CD4-positive, alpha-beta T cell treated with Interleukin-2 at 100 ng/mL for 4 hours (primary cell): Measurements from ENCODE around the gene LPAR3.

Source experiments
- DNase-seq: peaks from one replicate; pipeline ENCODE4 v3.0.0-alpha.2; 2020; ENCODE audit warnings: low spot score

The LPAR3 gene

DNA sequence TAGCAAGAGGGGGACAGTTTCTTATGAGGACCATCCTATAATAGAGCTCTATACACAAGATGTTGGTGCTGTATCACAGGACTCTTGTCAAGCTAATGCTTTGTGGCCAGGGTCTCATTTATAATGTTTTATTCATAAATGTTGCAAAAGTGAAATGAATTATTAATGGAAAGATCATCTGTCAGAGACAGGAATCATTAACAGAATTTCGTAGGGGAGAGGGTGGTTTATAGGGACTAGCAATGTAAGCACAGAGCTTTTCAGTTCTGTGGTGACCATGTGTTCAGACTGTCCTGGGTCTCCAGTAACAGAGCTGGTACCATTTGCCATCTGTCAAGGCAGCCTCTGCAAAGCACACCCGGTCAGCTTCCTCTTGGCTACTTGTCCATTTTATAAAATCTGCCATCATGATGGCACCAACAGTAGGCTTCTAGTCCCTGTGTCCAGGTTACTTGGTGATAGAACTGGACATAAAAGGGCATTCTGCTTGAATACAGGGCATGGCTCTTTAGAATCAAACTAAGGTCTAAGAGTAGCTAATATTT lies 36.2 kb downstream of the LPAR3 start:
- no peak for DNase-seq

DNA sequence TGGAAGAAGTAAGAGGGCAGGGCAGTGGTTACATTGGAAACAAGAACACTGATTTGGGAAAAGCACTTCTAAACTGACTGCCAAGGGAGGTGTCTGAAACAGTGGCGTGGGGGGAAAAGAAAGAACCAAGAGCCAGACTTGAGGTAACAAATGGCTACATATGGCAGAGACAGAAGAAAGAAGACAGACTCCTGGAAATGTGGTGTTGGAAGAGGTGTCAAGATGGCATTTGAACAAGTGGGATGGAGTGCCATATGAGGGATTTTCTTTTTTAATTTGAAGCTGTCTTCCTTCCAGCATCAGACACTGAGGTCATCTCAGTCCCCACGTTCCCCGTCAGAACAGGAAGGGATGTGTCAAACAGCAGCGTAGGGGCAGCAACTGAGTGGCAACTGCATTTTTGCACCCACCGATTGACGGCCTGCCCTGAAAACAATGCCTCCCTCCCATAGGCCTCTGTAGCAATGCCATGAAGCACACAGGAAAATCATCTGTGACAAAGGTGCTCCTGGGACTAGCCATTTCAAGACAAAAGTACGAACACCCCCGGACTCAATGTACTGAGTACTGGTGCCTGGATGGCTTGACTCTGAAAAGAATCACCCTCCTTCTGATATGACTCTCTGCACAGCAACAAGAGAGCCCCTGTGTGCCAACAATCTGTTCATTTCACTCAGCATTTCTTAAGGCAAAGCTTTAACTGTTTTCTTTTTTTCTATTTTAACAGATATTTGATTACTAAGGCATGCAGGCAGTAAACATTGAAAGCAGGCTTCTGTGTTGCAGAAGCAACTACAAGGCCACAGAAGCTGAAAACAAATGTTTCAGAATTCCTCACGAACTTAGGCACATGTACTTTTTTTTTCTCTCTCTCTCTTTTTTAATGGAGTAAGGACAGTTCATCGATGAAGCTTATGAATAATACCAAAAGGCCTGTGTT lies 37.0 kb downstream of the LPAR3 start:
- DNase-seq: no peak

DNA sequence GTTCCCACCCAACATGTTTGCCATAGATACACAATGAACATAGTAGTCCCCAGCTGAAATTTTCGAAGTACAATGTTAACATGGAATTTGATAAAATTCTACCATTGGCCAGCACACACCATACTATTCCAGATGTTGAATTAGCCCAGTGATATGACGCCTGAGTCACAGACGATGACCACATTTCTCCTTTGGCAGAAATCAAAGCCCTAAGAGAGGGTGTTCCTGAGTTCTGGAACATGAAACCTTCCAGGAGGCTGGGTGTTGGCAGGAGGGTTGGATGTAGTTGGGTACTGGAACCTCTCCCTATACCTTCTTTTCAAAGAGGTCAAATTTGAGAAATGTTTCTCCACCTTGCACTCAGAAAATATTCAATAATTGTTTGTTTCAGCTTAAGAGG lies 37.8 kb downstream of the LPAR3 start:
- DNase-seq: no peak

DNA sequence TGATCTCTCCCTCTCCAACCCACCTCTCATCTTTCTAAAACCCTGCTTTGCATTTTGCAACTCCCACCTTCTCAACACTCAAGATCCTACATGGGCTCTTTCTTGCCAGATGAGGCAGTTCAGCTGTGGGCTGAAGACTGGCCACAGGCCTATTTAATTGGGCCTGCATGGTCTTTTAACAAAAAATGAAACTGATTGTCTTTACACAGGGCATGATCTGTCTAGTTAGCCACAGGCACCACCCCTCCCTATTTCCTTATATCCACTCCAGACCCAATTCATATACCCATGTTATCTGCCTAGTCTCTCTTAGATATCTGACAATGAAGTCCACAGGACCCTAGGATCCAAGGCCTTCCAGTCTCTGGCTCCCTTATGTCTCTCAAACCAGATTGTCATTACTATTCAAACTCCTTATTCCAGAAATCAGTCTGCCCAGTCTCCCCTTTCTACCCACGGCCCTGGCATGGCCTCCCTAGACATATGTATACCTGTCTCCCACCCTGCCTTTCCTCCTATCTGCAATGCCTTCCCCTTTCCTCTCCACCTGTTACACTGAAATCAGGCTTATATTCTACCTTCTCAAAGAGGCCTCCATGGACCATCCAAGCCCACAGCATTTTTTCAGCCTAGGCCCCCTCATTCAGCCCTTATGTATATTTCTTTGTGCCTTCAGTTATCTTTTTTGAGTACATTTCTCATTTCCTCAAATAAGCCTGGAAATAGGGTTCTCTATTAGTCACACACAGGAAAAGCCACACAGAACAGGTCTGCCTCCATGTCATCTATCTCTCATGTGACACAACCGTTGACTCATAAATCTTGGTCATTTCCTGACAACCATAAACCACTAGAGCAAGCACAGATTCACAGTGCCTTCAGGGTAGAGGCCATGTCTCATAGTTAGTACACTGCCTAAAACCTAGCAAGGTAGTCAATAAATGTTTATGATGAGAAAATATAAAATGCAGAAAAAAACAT lies 39.0 kb downstream of the LPAR3 start:
- peak; percentile 84 for DNase-seq

DNA sequence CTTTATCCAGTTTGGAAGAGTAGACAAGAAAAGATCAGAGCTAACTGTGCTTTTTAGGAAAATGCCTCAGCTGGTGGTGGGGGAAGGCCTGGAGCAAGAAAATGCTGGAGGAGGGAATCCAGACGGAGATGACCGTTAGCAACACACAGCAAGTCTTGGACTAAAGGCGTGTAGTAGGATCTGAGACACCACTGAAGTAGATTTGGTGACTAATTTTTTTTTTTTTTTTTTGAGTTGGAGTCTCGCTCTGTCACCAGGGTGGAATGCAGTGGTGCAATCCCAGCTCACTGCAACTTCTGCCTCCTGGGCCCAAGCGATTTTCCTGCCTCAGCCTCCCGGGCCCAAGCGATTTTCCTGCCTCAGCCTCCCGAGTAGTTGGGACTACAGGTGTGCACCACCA lies 41.2 kb downstream of the LPAR3 start:
- DNase-seq: no peak

DNA sequence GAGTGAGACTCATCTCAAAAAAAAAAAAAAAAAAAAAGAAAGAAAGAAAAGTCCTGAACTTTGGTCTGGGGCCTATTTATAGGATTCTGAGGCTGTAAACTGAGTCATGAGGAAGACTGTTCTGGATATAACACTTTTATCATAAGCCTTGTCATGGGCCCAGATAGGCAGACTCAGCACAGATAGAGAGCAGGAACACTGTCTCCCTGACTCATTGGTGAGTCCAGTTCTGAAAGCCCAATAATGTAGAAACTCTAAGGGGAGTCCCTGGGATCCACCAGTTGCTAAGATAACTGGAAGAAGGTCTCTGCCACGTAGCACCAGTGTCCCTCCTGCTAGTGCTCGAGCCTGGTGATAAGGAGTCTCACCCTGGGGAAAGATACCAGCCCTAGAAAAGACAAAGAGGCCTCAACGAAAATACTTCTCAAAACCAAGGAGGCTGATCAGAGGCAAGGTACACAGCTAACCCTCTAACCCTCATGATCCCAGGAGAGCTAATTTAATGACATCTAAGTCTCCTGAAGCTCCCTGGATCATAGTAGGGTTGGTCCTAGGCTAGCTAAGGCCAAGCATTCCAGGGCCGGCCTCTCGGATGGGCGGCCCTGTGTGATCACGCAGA lies 43.5 kb downstream of the LPAR3 start:
- DNase-seq: no peak

DNA sequence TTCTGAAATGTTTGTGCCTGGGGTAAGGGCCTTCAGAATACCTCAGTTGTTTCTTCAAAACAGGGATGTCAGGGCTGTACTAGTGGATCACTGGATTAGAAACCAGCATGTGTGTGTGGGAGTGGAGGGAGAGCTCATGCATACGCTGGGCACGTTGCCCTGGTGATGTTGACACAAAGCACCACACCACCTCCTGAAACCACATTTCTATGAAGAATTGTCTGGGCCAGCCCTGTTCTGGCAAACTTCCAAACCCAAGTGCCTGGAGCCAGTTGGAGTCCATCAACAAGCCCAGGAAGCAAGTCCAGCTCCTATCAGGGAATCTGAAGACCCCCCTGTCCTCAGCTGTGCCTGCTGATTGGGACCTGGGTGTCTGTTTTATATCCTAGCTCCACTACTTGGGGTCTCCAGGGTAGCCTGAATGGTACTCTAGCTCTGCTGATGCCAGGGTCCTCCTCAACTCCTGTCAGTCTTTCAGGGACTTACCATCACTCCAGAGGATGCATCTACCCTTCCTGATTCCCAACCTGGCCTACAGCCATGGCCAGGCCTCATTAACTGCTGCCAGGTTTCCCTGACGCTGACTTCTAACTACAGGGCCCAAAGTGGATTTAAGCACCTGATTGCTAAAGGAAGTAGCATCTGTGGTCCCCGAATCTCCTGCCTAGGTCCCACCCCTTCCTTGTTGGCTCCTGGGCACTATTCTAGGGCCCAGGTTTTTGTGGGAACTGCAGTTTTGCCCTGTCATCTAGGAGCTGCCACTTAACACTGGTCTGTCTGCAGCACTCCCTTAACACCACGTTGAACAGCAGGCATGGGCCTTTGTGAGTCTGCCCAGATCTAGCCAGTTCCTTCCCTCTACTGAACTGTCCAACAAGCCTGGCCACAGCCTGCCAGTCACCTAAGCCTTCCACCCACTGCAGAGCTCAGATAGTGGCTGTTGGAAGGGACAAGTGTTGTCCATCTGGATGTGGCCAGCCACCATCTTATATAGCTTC lies 45.5 kb downstream of the LPAR3 start:
- DNase-seq: peak; percentile 63

DNA sequence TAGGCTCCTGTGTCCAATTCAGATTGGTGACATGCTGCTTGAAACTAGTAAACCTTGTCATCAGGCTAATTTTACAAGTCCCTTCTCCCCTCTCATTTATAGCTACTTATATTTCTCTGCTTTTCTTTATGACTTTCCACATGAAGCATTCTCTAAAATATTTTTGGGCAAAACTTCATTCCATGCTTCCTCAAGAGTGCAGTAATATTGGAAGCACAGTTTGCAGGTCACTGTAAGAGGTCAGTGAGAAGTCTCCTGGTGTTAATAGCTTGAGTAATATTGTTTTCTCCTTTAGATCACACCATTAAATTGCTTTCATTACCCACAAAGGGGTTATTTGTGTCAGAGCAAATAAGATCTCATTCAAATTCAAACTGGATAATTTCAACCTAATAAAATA lies 46.6 kb downstream of the LPAR3 start:
- DNase-seq: no peak

DNA sequence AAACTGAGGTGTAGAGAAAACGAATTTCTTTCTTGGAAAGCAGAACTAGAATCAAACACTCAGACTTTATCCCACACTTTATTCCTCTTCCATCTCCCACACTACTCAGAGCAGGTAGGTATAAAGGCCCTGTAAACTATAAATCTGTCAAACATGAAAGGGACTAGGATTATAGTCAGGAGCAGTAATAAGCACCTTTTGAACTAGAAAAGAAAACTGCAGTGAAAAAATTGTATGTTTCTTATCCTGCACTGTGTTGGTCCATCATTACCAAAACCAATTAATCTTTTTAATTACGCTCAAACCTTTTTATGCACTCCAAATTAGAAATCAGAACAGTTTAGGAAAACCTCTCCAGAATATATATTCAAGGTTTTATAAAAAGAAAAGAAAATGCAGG lies 47.6 kb downstream of the LPAR3 start:
- no peak for DNase-seq

DNA sequence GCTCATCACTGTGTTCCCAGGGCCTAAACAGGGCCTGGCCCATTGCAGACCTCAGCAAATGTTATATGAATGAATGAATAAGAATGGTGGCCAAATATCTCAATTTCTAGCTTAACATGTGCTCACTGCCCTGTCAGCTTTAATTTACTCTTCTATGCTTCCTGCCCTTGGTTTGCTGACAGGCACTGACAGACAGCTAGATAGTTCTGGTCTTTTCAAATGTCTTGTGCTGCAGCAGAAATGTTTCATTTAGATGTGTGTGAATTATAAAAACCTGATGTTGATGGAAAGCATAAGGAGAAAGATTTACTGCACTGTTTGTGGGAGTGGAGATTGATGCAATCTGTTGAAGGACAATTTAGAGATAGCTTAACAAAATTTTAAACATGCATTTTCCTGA lies 48.9 kb downstream of the LPAR3 start:
- no peak for DNase-seq

DNA sequence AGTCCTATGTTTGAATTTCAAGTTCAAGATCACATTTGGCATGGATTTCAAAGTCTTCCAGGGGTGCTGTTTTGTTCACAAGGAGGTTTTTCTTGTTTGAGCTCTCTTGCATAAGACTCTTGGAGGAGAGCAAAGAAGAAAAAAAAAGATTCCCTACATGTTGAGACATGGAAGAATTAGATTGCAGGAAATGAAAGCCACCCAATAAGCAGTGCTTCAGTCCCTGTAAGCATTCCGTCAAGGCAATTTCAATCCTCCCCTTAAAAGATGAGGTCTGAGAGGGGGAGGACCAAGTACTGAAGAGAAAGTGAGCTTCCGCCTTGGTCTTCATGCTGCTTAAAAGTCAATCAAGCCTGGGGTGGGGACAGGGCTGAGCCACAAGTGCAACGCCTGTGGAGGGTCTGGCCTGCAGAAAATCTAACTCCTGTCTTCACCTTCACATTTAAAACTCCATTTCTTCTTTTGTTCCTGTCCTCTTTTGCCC lies 50.2 kb downstream of the LPAR3 start:
- DNase-seq: no peak

DNA sequence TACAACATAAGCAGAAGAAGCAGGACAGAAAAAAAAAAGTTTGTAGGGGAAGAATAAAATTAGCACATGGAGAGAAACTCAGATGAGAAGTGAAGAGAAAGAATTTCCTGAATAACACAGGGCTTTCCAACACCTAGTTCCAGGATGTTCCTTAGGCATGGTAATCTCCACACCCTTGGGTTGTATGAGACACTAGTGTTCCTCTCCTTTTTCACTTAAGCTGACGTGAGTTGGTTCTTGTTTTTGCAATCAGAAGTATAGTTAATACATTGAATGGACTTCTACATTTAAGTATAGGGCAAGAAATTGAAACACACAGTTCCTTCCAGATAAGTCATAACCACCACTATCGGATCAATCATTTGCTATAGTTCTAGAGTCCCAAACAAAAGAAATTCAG lies 51.0 kb downstream of the LPAR3 start:
- DNase-seq: no peak

DNA sequence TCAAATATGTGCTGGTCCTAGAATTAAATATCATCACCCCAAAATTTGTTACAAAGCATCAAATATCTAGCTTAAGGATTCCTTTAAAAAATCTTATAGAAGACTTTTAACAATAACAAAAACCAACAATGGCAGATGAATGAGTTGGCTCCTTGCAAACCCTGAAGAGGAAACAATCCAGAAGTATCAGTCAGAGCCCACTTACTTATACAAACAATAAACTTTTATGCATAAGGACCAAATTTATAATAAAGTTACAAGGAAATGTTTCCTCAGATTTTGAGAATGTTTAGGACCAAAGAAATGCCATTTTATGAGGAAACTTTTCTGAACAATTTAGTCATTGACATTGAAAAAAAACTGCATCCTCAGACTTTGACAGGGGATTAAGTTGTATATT lies 52.7 kb downstream of the LPAR3 start:
- DNase-seq: no peak

DNA sequence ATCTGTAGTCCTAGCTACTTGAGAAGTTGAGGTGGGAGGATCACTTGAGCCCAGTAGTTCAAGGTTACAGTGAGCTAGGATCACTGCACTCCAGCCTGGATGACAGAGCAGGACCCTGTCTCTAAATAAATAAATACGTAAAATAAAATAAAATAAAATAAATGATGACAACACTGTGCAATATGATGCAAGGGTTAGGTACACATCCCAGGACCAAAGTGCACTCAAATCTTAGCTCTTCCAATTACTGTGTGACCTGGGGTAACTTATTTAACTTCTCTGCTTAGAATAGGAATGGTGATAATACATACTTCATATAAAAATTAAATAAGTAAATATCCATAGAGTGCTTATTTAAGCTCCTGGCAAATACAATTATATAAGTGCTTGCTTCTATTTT lies 53.5 kb downstream of the LPAR3 start:
- DNase-seq: no peak

DNA sequence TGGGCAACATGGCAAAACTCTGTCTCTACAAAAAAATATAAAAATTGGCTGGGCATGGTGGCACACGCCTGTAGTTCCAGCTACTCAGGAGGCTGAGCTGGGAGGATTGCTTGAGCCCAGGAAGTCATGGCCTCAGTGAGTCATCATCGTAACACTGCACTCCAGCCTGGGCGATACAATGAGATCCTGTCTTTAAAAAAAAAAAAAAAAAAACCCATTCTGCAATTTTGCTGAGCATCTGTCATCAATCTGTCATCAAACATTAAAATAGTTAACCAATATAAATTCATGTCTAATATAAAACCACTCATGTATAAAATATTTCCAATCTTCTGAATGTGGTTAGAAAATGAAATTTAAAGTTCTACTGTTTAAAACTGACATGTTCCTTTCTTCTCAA lies 56.9 kb downstream of the LPAR3 start:
- no peak for DNase-seq

DNA sequence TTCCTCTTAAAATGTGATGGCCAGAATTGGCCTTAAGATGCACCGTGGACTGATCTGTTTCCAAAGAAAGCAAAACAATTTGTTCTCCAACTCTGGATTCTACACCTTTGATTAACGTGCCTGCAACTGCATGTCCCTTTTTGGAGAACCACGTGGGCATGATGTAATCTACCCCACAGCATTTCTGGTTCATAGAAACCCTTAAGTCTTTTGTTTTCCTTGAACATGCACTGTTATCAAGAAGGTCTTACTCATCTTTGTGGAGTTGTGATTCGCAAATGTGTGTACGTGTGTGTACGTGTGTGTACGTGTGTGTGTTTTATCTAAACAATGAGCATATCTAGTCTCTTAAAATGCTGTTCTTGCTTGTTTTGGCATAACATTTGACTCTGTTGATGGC lies 57.8 kb downstream of the LPAR3 start:
- no peak for DNase-seq

DNA sequence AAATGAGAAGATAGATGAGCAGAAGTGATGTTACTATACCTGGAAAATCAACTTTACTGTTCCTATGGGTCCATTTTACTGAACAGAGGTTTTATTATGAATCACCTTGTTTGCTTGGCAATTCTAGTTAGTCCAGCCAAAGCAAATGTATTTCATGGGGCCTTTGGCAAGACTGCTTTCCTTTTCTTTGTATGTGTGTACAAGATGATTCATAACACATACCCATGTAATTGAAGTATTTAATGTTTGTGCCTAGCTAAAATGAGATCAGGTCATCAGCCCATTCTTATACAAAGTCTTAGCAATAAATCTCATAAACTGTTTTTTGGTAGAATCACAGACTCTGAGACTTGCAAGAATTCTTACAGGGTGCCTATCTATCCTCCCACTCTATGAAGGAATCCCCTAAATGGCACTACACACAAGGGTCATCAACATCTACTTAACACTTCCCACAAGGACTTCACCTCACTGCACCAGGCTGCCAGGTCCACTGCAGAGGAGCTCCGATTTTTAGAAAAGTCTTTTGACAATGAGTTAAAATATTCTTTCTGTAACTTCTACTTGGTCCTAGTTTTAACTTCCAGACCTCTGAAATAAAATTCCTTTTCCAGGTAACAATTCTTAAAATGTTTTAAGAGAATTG lies 58.5 kb downstream of the LPAR3 start:
- no peak for DNase-seq

DNA sequence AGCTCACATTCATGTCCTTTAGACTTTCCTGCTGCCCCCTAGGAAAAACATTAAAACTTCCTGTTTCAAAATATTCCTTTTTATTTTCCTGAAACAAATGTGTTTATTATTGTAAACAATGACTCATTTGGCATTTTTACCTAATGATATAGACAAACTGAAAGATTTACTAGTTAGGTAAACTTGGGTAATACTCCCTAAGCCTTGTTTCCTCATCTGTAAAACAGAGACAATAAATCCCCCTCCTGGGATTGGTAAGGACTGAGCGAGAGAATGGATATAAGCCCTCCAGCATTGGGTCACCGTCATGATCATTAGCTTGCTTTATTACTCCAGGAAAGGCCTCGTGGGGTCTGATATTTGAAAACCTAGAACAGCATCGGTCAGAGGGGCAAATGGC lies 59.8 kb downstream of the LPAR3 start:
- DNase-seq: no peak

DNA sequence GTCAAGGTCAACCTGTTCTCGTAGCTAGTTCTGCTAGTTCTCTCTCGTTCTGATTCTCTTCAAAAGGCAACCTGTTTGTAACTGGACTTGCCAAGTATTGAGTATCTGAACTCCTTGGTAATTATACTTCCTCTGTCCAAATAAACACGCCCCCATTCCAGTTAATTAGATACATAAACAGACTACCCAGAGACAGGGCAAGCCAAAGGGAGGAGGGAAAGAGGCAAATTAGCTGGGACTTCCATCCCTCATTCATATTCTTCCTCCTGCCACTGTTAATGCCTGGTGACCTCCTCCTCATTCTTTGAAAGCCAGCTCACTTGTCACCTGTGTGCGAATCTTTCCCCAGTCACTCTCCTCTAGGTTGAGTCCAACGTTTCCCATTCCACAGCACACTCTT lies 62.9 kb downstream of the LPAR3 start:
- DNase-seq: no peak

DNA sequence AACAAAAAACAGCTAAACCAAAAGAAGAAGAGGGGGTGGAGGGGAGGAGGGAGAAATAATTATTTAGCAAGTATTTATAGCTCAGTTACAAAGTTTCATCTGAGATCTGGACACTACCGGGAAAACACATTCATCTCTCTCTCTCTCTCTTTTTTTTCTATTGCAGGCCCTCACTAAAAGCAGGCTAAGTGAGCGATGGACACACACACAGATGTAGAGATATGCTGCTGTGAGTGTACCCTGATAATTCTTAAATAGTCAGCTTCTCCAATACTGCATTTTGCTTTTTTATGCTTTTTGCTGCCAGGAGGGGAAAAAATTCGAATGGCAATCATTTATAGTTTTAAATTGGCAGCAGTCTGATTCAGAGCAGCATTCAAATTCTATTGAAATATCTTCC lies 65.0 kb downstream of the LPAR3 start:
- DNase-seq: no peak
